ENCODE results near the gene C16orf82.
"Not testable (repeated sequence)": the region's sequence is repeated elsewhere in the genome, so short reads cannot be mapped to it uniquely, and the experiment has no call there.

C16orf82 gene

DNA sequence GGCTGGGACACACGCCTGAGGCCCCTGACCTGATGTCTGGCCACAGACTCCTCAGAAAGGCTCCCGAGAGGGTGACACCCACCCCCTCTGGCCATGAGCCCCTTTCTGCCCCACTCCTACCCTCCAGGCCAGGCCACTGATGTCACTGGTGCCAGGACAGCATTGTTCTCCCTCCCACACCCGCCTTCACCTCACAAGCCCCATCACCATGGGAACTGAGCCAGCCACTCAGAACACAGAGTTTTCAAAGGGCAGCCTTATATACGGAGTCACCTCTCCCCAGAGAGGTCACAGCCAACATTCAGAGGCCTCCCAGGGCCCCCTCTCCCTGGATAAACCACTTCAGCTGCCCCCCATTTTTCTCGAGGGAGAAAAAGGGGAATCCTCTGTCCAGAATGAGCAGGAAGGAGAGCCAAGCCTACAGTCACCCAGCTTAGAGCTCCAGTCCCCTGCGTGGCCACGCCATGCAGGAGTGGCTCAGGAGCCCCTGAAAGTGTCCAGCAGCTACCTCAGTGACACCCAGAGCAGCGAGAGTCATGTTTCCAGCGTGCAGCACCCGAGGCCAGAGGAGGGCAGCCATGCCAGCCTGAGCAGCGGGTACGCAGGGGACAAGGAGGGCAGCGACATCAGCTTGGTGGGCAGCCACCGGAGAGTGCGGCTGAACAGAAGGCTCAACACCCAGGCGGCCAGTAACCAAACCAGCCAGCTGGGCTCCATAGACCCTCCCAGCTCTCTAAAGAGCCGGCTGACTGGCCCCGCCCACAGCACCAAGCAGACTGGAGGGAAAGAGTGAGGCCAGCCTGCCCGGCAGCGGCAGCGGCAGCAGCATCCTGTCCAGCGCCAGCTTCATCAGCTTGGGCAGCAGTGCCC is at the start of gene C16orf82:
Gene C16orf82, plus strand, starts transcription at position 260 of the 870 bp plus-strand sequence.
- no peak for DNase-seq (ENCODE audit: low spot score)

DNA sequence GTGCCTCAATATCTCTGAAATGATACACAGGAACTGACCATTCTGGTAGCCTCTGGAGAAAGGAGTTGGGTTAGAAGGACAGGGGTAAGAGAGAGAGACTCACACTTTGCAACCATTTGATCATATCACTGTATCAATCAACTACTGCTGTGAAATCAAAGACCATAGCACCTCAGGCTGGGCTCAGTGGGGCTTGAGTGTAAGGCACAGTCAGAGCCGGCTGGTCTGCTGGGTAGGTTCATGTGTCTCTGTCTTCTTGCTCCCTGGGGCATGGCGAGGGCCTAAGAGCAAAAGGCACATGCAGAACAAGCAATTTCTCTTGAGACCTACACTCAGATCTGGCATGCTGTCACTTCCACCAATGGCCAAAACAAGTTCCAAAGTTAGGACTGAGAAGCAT is 46.7 kb upstream of the C16orf82 start:
- DNase-seq (ENCODE audit: low spot score) = no peak

DNA sequence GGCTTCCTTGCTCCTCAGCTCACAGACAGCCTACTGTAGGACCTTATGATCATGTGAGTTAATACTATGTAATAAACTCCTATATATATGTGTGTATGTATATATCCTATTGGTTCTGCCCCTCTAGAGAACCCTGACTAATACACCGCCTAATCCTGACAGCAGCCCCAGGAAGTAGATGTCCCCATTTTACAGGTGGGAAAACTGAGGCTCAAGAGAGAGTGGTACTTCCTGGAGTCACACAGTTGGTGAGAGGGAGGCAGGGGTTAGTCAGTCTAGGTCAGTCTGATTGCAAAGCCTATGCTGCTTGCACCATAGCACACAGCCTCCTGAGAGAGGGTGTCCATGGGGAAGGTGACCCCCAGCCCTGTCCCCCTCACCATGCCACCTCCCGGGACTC is 42.7 kb upstream of the C16orf82 start:
- DNase-seq (ENCODE audit: low spot score) = no peak

DNA sequence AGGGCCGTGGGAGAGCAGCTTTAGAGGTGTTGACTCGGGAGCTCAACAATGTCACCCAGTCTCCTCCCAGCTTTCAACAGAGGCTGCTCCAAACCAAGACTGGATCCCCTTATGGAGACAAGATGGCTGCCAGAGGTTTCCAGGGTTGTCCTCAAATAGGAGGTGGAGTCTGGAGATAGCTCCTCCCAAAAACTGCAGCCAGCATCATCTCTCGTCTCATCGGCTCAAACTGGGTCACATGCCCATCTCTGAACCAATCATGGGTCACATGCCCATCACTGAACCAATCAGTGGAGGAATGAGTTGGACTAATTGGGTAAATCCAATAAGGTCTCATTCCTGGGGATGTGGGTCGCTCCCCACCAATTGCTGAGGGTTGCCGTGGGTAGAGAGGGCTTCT is 41.1 kb upstream of the C16orf82 start:
- DNase-seq (ENCODE audit: low spot score) = no peak

DNA sequence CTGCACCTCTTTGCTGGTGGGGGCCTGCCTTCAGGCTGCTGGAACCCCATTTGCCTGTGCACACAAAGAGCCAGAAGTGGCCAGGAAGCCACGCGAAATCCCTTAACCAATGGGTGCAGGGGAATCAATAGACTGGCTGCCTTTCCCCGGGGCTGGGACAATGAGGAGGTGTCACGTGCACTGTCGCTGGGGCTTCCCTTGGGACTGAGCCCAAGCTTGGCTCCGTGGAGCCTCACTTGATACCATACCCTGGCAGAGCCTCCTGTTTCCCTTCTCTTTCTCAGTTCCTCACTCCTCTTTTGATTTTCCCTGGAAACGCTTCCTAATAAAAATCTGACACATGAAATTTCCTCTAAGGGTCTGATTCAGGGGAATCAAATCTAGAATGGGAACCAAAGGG is 38.8 kb upstream of the C16orf82 start:
- DNase-seq (ENCODE audit: low spot score) = no peak

DNA sequence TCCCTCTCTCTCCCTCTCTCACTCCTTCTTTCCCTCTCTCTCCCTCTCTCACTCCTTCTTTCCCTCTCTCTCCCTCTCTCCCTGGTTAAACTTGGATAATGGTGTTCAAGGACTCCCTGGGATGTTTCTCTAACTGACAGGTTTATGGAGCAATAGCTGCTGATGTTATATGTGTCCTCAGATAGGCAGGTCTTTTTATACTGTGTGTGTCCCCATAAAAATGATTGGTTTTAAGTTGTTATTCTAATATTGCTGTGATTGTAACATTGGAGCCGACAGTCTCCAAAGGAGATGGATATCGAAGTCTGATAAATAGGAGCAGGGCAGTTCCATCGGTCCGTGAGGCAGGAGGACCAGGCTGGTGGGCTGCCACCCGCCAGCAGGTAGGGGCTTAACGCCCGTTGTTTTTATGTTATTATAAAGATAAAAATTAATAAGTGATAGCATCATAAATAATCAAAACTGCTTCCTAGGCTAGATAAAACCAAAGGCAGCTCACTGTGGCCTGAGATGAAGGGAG is 38.1 kb upstream of the C16orf82 start:
- no peak for DNase-seq (ENCODE audit: low spot score)

DNA sequence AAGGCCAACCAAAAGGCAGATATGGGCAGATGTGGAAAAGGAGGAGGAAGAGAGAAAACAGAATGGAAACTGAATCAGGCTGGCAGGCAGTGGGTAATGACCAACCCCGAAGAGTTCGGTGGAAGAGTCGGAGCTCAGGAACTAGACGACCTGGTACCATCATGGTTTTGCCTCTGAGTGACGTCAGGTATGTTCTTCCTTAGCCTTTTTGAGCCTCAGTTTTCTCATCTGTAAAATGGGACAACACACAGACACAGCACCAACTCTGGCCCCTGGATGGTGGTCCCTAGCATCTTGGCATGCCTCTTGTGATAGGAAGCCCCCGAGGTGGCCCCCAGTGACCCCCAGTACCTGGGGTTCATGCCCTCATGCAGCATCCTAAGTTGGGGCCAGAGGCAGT is 37.2 kb upstream of the C16orf82 start:
- DNase-seq (ENCODE audit: low spot score) = no peak

DNA sequence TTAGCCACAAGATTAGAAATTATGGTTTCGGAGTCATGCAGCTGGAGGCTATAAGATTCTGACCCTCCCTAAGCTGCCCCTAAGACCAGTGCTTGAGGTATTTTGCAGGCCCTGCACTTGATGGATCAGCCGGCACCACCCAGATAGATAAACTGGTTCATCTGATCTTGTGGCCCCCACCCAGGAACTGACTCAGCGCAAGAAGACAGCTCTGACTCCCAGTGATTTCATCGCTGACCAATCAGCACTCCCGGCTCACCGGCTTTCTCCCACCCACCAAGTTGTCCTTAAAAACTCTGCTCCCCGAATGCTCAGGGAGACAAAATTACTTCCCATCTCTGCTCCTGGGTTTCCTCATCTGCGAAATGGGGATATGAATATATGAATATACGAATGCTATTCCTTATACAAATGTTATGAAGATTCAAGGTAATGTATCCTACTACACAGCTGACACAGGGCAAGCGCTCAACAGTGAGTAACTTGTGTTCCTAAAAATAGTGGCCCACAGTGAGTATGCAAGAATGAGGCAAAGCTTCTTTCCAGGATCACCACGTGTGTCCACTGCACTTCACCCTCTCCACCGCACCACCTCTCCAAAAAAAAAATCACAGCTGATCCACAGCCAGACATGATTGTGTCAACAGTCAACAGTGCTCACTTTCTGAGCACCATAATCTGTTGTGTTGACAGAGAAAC is 33.3 kb upstream of the C16orf82 start:
- no peak for DNase-seq (ENCODE audit: low spot score)

DNA sequence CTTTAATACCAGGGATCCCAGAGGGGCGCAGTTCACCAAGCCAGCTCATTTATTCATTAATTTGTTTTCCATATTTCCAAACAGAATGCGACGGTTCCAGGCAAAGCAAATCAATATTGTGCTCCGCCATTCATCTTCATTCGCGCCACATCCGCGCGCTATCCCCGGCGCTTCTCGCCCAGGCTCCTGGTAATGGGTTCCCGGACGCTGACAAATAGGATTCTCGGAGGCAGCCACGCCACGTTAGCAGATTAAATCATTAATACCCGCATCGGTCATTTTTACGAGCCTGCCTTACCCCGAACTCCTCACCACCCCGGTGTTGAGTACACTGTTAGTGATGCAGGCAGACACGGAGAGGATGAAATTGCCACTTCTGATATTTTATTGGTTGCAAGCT is 26.0 kb upstream of the C16orf82 start:
- no peak for DNase-seq (ENCODE audit: low spot score)

DNA sequence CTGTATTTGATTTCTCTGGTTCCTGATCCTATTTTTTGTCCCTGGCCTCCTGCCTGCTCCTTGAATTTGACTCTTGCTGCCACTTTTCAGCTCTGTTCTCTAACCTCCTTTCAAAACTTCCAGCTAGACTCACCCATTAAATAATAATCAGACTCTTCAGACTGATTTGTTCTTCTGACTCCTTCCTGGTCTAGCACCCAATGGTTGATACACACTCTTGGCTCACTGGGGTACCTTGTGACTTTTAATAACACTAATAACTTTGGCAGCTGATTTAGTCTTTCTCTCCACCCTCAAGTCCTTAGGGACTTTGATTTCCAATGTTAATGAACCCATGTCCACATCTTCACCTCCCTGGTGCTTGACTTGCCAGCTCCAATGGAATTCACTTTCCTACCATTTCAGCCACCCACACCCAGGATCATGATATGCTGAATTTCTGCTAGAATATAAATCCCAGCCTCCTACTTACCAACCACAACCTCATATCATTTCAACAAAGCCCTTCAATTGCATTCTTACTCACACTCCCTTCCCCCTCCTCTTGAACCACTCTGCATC is 19.7 kb upstream of the C16orf82 start:
- DNase-seq (ENCODE audit: low spot score) = no peak

DNA sequence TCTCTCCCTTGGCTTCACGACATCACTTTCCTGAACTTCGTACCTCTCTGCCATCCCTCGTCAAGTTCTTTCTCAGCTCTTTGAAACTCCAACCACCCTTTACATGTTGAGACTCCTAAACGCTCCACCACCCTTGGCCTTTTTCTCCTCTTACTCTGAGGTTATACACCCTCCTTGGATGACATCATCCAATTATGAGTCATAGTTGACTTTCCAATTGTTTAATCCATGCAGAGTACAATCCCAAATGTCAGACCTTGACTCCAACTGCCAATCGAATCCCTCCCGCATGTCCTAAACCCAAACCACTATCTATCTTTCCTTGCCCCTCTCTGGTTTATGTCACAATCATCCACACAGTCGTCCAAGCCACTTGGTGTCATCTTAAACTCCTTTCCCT is 18.4 kb upstream of the C16orf82 start:
- DNase-seq (ENCODE audit: low spot score) = no peak

DNA sequence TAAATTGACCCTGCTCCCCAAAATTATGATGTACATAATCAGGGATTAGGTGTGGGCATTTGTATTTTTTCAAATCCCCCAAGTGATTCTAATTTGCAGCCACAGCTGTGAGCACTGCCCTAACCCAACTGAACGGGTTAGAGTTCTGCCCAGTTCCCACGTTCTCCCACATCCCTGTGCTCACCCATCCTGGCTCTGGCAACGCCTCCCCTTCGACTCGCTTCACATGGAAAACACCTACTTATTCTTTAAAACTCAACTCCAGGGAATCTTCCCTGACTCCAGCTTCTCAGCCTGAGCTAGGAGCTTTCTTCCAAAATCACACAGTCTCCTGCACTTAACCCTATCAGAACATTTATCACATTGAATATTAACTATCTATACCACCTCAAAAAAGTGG is 17.6 kb upstream of the C16orf82 start:
- DNase-seq (ENCODE audit: low spot score) = no peak

DNA sequence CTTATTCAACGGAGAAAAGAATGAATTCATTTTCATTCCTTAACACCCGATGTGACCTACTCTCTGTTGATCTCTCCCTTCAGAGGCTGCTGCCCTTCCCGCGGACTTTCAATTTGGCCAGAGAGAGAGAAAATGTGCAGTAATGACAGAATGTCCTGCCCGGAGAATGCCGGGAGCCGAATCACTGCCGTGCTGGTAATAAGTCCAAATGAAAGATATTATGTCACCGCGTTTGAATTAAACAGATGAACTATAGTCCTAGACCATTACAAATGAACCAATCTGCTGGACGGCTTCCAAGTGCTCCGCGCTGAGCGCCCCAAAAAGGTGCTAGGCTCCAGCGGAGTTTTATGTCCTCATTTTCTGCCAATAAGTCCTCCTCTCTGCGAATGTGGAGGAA is 14.7 kb upstream of the C16orf82 start:
- no peak for DNase-seq (ENCODE audit: low spot score)

DNA sequence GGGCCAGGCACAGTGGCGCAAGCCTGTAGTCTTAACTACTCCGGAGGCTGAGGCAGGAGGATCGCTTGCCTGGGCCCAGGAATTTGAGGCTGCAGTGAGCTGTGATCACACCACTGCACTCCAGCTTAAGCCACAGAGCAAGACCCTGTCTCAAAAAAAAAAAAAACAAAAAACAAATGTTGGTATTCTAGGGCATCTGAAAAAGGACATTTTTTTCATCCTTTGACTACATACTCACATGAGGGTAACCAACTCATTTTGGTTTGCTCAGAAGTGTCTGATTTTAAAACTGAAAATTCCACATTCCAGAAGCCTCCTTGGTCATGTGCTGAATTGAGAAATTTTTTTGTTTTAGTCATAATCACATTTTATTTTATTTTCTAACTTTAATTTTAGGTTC is 12.7 kb upstream of the C16orf82 start:
- DNase-seq (ENCODE audit: low spot score) = no peak

DNA sequence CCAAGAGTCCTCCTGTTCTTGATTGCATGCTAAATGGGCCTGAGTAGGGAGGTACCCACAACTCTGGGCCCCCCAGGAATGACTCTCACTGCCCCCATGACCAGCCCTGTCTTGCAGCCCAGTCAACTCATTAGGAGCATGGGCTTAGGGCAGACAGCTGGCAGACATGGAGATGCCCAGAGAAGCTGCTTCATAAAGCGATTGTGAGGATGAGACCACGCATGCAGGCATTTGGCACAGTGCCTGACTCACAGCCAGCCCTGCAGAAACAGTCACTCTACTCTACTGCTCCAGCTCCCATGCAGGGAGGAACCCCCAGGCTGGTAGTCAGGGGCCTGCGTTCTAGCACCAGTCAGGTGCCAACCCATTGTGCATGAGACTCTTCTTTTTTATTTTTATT is 8.4 kb upstream of the C16orf82 start:
- DNase-seq (ENCODE audit: low spot score) = no peak

DNA sequence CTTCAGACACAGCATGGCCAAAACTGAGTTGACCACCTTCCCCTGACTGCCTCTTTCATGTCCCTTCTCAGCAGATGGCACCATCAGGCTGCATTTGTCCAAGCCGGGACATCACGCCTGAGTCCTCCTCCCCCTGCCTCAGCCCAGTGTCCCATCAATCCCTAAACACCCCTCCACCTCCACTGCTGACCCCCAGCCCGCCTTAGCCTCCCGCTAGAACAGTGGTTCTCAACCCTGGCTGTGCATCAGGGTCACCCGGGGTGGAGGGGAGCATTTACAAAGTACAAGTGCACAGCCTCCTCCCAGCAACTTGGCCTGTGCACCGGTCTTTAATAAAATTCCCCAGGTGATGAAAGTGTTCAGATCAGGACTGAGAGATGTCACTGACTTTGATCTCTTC is 4.0 kb downstream of the C16orf82 start:
- DNase-seq (ENCODE audit: low spot score) = no peak

DNA sequence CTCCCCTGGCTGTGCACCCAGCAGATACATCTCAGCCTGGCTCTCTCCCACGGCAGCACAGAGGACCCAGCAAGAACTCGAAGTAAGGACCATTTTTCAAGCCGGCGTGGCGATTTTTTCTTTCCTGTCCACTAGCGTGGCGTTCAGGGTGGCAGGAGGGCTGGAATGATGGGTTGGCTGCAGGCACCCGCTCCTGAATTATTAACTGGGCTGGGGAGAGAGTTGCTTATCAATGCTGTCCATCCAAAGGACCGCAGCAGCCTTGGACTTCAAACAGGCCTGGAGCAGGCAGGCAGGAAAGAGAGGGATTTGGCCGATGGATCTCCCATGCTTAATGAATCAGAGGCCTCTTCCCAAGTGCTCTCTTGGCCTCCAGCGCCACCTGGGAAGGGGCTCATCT is 7.0 kb downstream of the C16orf82 start:
- DNase-seq (ENCODE audit: low spot score) = no peak

DNA sequence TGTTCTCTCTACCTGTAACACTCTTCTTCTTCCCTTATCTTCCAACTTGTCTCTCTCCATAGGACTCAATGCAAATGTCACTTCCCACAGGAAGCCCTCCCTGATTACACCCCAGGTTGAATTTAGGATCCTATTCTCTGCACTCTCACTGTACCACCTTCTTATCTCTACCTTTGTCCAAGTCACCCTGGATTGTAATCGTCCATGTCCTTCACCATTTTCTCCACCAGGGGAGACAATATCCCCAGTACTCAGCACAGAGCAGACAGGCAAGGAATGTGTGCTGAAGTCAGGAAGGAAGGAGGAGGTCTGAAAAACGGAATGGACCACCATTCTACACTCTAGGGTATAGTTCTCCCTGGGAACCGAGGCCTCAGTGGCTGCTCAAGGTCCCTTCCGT is 14.2 kb downstream of the C16orf82 start:
- DNase-seq (ENCODE audit: low spot score) = no peak

DNA sequence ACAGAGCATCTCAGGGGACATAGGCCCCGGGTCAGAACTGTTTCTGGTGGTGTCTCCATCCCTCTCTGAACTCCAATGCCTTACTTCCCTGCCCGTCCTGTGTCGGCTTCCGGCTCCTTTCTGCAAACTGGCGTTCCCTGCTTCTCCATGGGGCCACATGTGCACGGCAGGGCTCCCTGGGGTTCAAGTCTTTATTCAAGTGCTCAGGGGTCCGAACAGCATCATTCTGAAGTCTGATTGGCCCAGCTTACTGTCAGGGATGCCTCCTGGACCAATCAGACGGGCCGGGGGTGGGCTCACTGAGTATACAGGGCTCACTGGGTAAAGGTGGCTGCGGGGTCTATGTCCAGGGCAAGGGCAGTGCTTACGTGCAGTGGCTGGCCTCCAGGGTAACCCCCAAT is 17.1 kb downstream of the C16orf82 start:
- DNase-seq (ENCODE audit: low spot score) = no peak

DNA sequence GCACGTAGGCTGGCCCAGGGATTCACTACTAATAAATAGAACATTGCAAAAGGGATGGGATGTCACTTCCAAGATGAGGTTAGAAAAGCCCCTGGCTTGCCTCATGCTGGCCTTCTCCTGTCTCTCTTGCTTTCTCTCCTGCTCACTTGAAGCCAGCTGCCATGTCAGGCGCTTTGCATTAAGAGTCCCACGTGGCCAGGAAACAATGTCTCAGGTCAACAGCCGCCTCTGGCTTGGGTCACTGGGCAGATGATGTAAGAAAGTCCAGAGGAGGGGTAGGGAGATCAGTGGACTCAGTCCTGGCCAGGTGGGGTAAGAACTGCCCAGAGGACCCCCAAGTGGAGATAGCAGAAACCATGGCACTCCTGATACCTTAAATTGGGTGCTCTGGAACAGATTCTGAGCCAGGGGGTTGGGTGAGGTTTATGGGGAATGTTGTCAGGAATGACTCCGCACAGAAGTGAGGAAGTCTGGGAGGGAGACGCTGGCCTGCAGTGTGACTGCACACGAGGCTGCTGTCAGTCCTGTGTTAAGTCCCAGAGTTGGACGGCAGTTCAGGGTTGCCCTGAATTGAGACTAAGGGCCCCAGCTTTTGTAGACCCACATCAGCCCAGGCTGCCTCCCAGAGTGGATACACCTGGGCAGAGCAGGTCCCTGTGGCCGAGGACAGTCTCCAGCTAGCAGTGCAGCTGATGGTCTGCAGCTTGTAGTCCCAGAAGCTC is 17.7 kb downstream of the C16orf82 start:
- DNase-seq (ENCODE audit: low spot score) = no peak

DNA sequence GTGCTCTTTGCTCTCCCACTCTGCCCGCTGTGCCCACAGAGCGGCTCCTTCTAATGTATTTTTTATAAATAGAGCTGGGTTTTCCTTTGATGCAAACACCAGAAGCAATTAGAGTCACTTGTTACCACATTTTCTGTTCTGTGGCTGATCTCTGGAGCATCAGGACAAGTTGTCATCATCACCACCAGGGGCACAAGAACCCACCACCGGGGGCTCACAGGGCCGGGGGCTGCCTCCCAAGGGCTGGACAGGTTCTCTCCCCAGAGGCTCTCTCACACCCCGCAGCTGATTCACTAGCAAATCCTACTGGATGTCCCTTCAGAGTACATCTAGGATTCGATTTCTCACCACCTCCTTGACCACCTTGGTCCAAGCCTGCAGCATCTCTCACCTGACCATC is 18.5 kb downstream of the C16orf82 start:
- DNase-seq (ENCODE audit: low spot score) = no peak

DNA sequence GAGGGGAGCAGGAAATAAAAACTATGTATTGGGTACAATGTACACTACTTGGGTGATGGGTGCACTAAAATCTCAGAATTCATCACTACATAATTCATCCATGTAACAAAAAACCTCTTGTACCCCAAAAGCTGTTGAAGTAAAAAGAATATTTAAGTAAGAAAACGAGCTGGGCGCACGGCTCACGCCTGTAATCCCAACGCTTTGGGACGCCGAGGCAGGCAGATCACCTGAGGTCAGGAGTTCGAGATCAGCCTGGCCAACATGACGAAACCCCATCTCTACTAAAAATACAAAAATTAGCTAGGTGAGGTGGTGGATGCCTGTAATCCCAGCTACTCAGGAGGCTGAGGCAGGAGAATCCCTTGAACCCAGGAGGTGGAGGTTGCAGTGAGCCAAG is 19.3 kb downstream of the C16orf82 start:
- not testable (repeated sequence) for DNase-seq (ENCODE audit: low spot score)
